ENCODE data around the gene NPFF. TPM values are rescaled to one million over a fixed set of nuclear protein-coding genes. Genes with fewer than 3 reads are reported as not detected.

The NPFF gene
- total and polyA plus RNA-seq, 2 donors (not counting 3 experiments of a cell fraction or from before 2014, with no cell fraction given), result not detected

GRCh38 chr12:53478865-53479264, 28.4 kb downstream of the NPFF start:
- TF ChIP-seq POLR2AphosphoS5 (IDR thresholded peaks at IDR 0.05; ENCODE audit: insufficient read depth, low read depth, low read length) (no peak), JUN (IDR thresholded peaks at IDR 0.05; ENCODE audit: borderline replicate concordance, insufficient read depth, insufficient read length, low read depth) (no peak), FOS (IDR thresholded peaks at IDR 0.05; ENCODE audit: borderline replicate concordance, insufficient read depth, low read length) (no peak), GATA2 (IDR thresholded peaks at IDR 0.05; ENCODE audit: insufficient read depth, insufficient read length, low read depth, low read length) (no peak), EZH2 (IDR thresholded peaks at IDR 0.05; ENCODE audit: borderline replicate concordance, low read depth, low read length, severe bottlenecking) (no peak), MYC (IDR thresholded peaks at IDR 0.05; ENCODE audit: low read depth, low read length) (no peak), MAX (IDR thresholded peaks at IDR 0.05; ENCODE audit: insufficient read depth, insufficient read length) (no peak), POLR2A (IDR thresholded peaks at IDR 0.05; ENCODE audit: low read depth, low read length) (no peak)
- TF ChIP-seq, protein P1, sequence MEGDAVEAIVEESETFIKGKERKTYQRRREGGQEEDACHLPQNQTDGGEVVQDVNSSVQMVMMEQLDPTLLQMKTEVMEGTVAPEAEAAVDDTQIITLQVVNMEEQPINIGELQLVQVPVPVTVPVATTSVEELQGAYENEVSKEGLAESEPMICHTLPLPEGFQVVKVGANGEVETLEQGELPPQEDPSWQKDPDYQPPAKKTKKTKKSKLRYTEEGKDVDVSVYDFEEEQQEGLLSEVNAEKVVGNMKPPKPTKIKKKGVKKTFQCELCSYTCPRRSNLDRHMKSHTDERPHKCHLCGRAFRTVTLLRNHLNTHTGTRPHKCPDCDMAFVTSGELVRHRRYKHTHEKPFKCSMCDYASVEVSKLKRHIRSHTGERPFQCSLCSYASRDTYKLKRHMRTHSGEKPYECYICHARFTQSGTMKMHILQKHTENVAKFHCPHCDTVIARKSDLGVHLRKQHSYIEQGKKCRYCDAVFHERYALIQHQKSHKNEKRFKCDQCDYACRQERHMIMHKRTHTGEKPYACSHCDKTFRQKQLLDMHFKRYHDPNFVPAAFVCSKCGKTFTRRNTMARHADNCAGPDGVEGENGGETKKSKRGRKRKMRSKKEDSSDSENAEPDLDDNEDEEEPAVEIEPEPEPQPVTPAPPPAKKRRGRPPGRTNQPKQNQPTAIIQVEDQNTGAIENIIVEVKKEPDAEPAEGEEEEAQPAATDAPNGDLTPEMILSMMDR (IDR thresholded peaks at IDR 0.05; ENCODE audit: extremely low read depth in 1 of 2, insufficient read depth in 1 of 2, low read depth in 1 of 2, low read length in 2 of 2), result no peak
- Histone ChIP-seq H3K9ac (replicated peaks; ENCODE audit: extremely low read depth, insufficient read depth, low read length) (no peak overlapping the region), H3K79me2 (ENCODE audit: control insufficient read depth, insufficient read depth, low read length) (peaks cover 32% of the 10 kb centered on the region), H3K4me1 (ENCODE audit: control insufficient read depth, extremely low read depth, insufficient read depth, low read length) (no peaks in the 10 kb centered on the region), H3K4me3 (replicated peaks in 1 of 3; ENCODE audit: insufficient read depth in 1 of 3, low read depth in 1 of 3, low read length in 3 of 3) (no peak overlapping the region), H3K4me2 (ENCODE audit: insufficient read depth, low read length) (no peak overlapping the region), H3K36me3 (ENCODE audit: control insufficient read depth in 2 of 2, extremely low read depth in 1 of 2, insufficient read depth in 2 of 2, low read length in 2 of 2) (peaks cover 58 to 64% of the 10 kb centered on the region in 2 experiments), H3K9me3 (replicated peaks; ENCODE audit: control insufficient read depth, insufficient read depth, low read length) (no peaks in the 10 kb centered on the region), H3K27me3 (ENCODE audit: control insufficient read depth in 2 of 2, insufficient read depth in 2 of 2, low read length in 2 of 2) (no peaks in the 10 kb centered on the region), H3K27ac (ENCODE audit: insufficient read depth, low read depth, low read length) (no peak overlapping the region), H4K20me1 (replicated peaks; ENCODE audit: control insufficient read depth, extremely low read depth, insufficient read depth, low read length) (peaks cover 8% of the 10 kb centered on the region), H3K9me1 (replicated peaks; ENCODE audit: control insufficient read depth, extremely low read depth, insufficient read depth, low read length) (no peaks in the 10 kb centered on the region), H2AFZ (ENCODE audit: low read depth, low read length) (no peak overlapping the region)
- intact Hi-C loops (cut with micrococcal nuclease) (no loop called here), dilution Hi-C loops (cut with MboI; ENCODE audit: extremely low pct_ligation_motif_present, low sequenced_read_pairs) (no loop called here)
- BruUV-seq (replicated peaks), result no TSS peak
- DNase-seq (ENCODE audit: low read depth, low spot score) (no peak), FAIRE-seq (no peak)
- ChIA-PET CTCF (interaction anchor here (1.4 to 5.6 kb wide), 2 partner anchors 21 to 30 kb away, joined by 3 to 48 read pairs; partner anchors contain the start of genes MAP3K12 and NPFF), POLR2A (interaction anchor here (1.5 kb wide), 1 partner anchor 13 kb away, joined by 6 read pairs; no protein-coding TSS in a partner anchor)

Measured in endothelial cell of umbilical vein (primary cell).